ENCODE data around the gene NOL6. TPM values are rescaled to one million over a fixed set of nuclear protein-coding genes. Genes with fewer than 3 reads are reported as not detected.

Gene NOL6
- total RNA-seq, 1 experiment from 2014 or later = 75.1 TPM

- intact Hi-C loops (cut with micrococcal nuclease; ENCODE audit: unreplicated experiment) = no loop called here
Measured at GRCh38 chr9:33476503-33476902, 2.8 kb upstream of the NOL6 start.

DNA sequence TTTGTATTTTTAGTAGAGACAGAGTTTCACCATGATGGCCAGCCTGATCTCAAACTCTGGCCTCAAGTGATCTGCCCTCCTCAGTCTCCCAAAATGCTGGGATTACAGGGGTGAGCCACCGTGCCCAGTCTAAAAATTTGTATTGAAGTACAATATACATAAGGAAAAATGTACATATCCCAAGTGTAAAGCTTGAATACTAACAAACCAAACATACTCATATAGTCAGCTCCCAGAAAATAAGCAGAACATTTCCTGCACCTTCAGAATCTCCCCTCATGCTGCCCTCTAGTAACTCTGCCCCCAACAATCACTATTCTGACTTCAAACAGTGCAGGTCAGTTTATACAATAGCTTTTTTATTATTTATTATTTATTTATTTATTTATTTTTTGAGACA is 1.6 kb upstream of the NOL6 start:
- H3K27ac ChIP-seq (ENCODE audit: low read length) = no peak overlapping the region
- ATAC-seq = no peak
- ChIA-PET POLR2A (no interaction called here), CTCF (no interaction called here)
- no TSS peak for BruUV-seq (replicated peaks)
- peaks cover 6% of the 10 kb centered on the region for H3K4me1 ChIP-seq (ENCODE audit: control insufficient read depth, insufficient read depth, low read length)
- TF ChIP-seq REST (IDR thresholded peaks at IDR 0.05; ENCODE audit: insufficient read depth in 1 of 2, low read depth in 2 of 2, low read length in 1 of 2) (no peak), POLR2AphosphoS5 (IDR thresholded peaks at IDR 0.05; ENCODE audit: low read depth, low read length) (no peak), SIN3A (IDR thresholded peaks at IDR 0.05; ENCODE audit: borderline replicate concordance, insufficient read depth, low read depth, low read length) (no peak), TCF7L2 (IDR thresholded peaks at IDR 0.05; ENCODE audit: low read depth, low read length) (no peak)
- TF ChIP-seq, protein P1, sequence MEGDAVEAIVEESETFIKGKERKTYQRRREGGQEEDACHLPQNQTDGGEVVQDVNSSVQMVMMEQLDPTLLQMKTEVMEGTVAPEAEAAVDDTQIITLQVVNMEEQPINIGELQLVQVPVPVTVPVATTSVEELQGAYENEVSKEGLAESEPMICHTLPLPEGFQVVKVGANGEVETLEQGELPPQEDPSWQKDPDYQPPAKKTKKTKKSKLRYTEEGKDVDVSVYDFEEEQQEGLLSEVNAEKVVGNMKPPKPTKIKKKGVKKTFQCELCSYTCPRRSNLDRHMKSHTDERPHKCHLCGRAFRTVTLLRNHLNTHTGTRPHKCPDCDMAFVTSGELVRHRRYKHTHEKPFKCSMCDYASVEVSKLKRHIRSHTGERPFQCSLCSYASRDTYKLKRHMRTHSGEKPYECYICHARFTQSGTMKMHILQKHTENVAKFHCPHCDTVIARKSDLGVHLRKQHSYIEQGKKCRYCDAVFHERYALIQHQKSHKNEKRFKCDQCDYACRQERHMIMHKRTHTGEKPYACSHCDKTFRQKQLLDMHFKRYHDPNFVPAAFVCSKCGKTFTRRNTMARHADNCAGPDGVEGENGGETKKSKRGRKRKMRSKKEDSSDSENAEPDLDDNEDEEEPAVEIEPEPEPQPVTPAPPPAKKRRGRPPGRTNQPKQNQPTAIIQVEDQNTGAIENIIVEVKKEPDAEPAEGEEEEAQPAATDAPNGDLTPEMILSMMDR (IDR thresholded peaks at IDR 0.05) = no peak
- H3K36me3 ChIP-seq (ENCODE audit: control insufficient read depth, insufficient read depth, low read length) = no peaks in the 10 kb centered on the region; the same call in none of the 2 replicates
- no peak overlapping the region for H3K4me3 ChIP-seq (ENCODE audit: low read depth in 2 of 2, low read length in 2 of 2)
- in situ Hi-C loops (cut with HindIII; ENCODE audit: low pct_unique_long_range_greater_than_20kb, low sequenced_read_pairs) (no loop called here), intact Hi-C loops (cut with micrococcal nuclease; ENCODE audit: unreplicated experiment) (no loop called here)
- no peak for DNase-seq (ENCODE audit: low read depth, low spot score)
- H3K27me3 ChIP-seq (ENCODE audit: control insufficient read depth, insufficient read depth, low read length) = no peaks in the 10 kb centered on the region
- H3K9me3 ChIP-seq (ENCODE audit: control insufficient read depth, insufficient read depth, low read depth, low read length) = no peaks in the 10 kb centered on the region

More at GRCh38 chr9:33476503-33476902, 2.8 kb upstream of the NOL6 start:
- ATAC-seq (no peak), DNase-seq (ENCODE audit: low read depth, low spot score) (no peak)
- TF ChIP-seq, protein P1 (IDR thresholded peaks at IDR 0.05) = no peak
- TF ChIP-seq REST (IDR thresholded peaks at IDR 0.05; ENCODE audit: insufficient read depth in 1 of 2, low read depth in 2 of 2, low read length in 1 of 2) = no peak
- TF ChIP-seq TCF7L2 (IDR thresholded peaks at IDR 0.05; ENCODE audit: low read depth, low read length) = no peak
- no peak for TF ChIP-seq POLR2AphosphoS5 (IDR thresholded peaks at IDR 0.05; ENCODE audit: low read depth, low read length)
- no peak for TF ChIP-seq SIN3A (IDR thresholded peaks at IDR 0.05; ENCODE audit: borderline replicate concordance, insufficient read depth, low read depth, low read length)
- Histone ChIP-seq H3K27me3 (ENCODE audit: control insufficient read depth, insufficient read depth, low read length) (no peaks in the 10 kb centered on the region), H3K4me1 (ENCODE audit: control insufficient read depth, insufficient read depth, low read length) (peaks cover 6% of the 10 kb centered on the region), H3K9me3 (ENCODE audit: control insufficient read depth, insufficient read depth, low read depth, low read length) (no peaks in the 10 kb centered on the region), H3K27ac (ENCODE audit: low read length) (no peak overlapping the region), H3K4me3 (ENCODE audit: low read depth in 2 of 2, low read length in 2 of 2) (no peak overlapping the region), H3K36me3 (ENCODE audit: control insufficient read depth, insufficient read depth, low read length) (no peaks in the 10 kb centered on the region; the same call in 1 of the 2 replicates)
- POLR2A ChIA-PET = interaction anchor here (0.6 kb wide), 1 partner anchor 605 kb away, joined by 5 read pairs; no protein-coding TSS in a partner anchor
- CTCF ChIA-PET = interaction anchor here (1.3 kb wide), 1 partner anchor 10 kb away, joined by 3 read pairs; no protein-coding TSS in a partner anchor
- in situ Hi-C loops (cut with HindIII; ENCODE audit: low pct_unique_long_range_greater_than_20kb, low sequenced_read_pairs) = no loop called here
- no TSS peak for BruUV-seq (replicated peaks)

Data from Panc1 (cell line).